H9 (cell line): ENCODE results near the gene ANKH. TPM values are rescaled to one million over a fixed set of nuclear protein-coding genes. Genes with fewer than 3 reads are reported as not detected.
"Not testable (repeated sequence)": the region's sequence is repeated elsewhere in the genome, so short reads cannot be mapped to it uniquely, and the experiment has no call there.

Experiments
- DNase-seq: peaks from one replicate; pipeline ENCODE4 v3.0.0-alpha.2; 2017
- H2AFZ ChIP-seq: one replicate; pipeline ENCODE4 v1.6.1; 2013; ENCODE audit warnings: mild to moderate bottlenecking, low read length, control low read depth, moderate library complexity
- H2AK5ac ChIP-seq: 2 replicates; pipeline ENCODE4 v1.6.1; 2013; ENCODE audit warnings: low read length, control low read depth, mixed read lengths; ENCODE audit not compliant: insufficient read length
- H2BK120ac ChIP-seq: one replicate; pipeline ENCODE4 v1.6.1; 2013; ENCODE audit warnings: low read depth, mild to moderate bottlenecking, low read length, control low read depth, inconsistent platforms; ENCODE audit not compliant: poor library complexity, severe bottlenecking
- H2BK12ac ChIP-seq: 2 replicates; pipeline ENCODE4 v1.6.1; 2013; ENCODE audit warnings: low read length, control low read depth, mixed read lengths, low read depth; ENCODE audit not compliant: insufficient read length
- H2BK15ac ChIP-seq: 2 replicates; pipeline ENCODE4 v1.6.1; 2013; ENCODE audit warnings: low read depth, low read length, control low read depth
- H2BK20ac ChIP-seq: one replicate; pipeline ENCODE4 v1.6.1; 2013; ENCODE audit warnings: low read depth, mild to moderate bottlenecking, low read length, control low read depth, inconsistent platforms; ENCODE audit not compliant: poor library complexity, severe bottlenecking
- H2BK5ac ChIP-seq: 2 replicates; pipeline ENCODE4 v1.6.1; 2013; ENCODE audit warnings: low read length, control low read depth, mixed read lengths; ENCODE audit not compliant: insufficient read length
- H3K14ac ChIP-seq: 2 replicates; pipeline ENCODE4 v1.6.1; 2013; ENCODE audit warnings: low read length, control low read depth; ENCODE audit not compliant: insufficient read depth
- H3K18ac ChIP-seq: 2 replicates; pipeline ENCODE4 v1.6.1; 2013; ENCODE audit warnings: low read depth, mild to moderate bottlenecking, mixed read lengths, low read length, control low read depth; ENCODE audit not compliant: insufficient read length
- H3K23ac ChIP-seq: 2 replicates; pipeline ENCODE4 v1.6.1; 2013; ENCODE audit warnings: low read length, control low read depth, mixed read lengths, low read depth; ENCODE audit not compliant: insufficient read length
- H3K23me2 ChIP-seq: 2 replicates; pipeline ENCODE4 v1.6.1; 2013; ENCODE audit warnings: low read depth, mild to moderate bottlenecking, mixed read lengths, low read length, control low read depth; ENCODE audit not compliant: insufficient read length, poor library complexity, severe bottlenecking
- H3K27ac ChIP-seq: 2 replicates; pipeline ENCODE4 v1.5.1; 2013; ENCODE audit warnings: low read length, control low read depth, mixed read lengths, low read depth; ENCODE audit not compliant: insufficient read length
- H3K27me3 ChIP-seq: 2 replicates; pipeline ENCODE4 v1.6.1; 2013; ENCODE audit warnings: low read length, control low read depth, inconsistent platforms; ENCODE audit not compliant: insufficient read depth
- H3K4ac ChIP-seq: 2 replicates; pipeline ENCODE4 v1.6.1; 2013; ENCODE audit warnings: low read depth, mild to moderate bottlenecking, control low read depth, inconsistent platforms, low read length, moderate library complexity
- H3K4me1 ChIP-seq: 2 replicates; pipeline ENCODE4 v1.6.1; 2013; ENCODE audit warnings: low read length, control low read depth, inconsistent platforms; ENCODE audit not compliant: insufficient read depth
- H3K4me2 ChIP-seq: 2 replicates; pipeline ENCODE4 v1.6.1; 2013; ENCODE audit warnings: low read length, control low read depth, mixed read lengths; ENCODE audit not compliant: insufficient read length, insufficient read depth
- H3K56ac ChIP-seq: 2 replicates; pipeline ENCODE4 v1.6.1; 2013; ENCODE audit warnings: low read depth, mild to moderate bottlenecking, mixed read lengths, low read length, control low read depth; ENCODE audit not compliant: insufficient read length
- H3K79me1 ChIP-seq: 2 replicates; pipeline ENCODE4 v1.6.1; 2013; ENCODE audit warnings: low read depth, mild to moderate bottlenecking, moderate library complexity, low read length, control low read depth, inconsistent platforms; ENCODE audit not compliant: insufficient read depth, poor library complexity, severe bottlenecking
- H3K79me2 ChIP-seq: 2 replicates; pipeline ENCODE4 v1.6.1; 2013; ENCODE audit warnings: low read length, control low read depth, inconsistent platforms; ENCODE audit not compliant: insufficient read depth
- H3K9ac ChIP-seq: 2 replicates; pipeline ENCODE4 v1.6.1; 2013; ENCODE audit warnings: low read length, control low read depth, mixed read lengths; ENCODE audit not compliant: insufficient read length; ENCODE audit errors: extremely low read depth
- H3K9me3 ChIP-seq: one replicate; pipeline ENCODE4 v1.6.1; 2013; ENCODE audit warnings: low read depth, low read length, inconsistent platforms; ENCODE audit not compliant: control insufficient read depth
- H3T11ph ChIP-seq: one replicate; pipeline ENCODE4 v1.6.1; 2013; ENCODE audit warnings: mild to moderate bottlenecking, low read length, control low read depth, inconsistent platforms
- H4K20me1 ChIP-seq: one replicate; pipeline ENCODE4 v1.6.1; 2013; ENCODE audit not compliant: control insufficient read depth, insufficient read length, insufficient read depth
- H4K5ac ChIP-seq: 2 replicates; pipeline ENCODE4 v1.6.1; 2013; ENCODE audit warnings: low read depth, mild to moderate bottlenecking, mixed read lengths, low read length, control low read depth; ENCODE audit not compliant: insufficient read length
- H4K8ac ChIP-seq: replicated peaks from 2 replicates; pipeline ENCODE4 v1.6.1; 2013; ENCODE audit warnings: low read length, control low read depth, mixed read lengths, low read depth; ENCODE audit not compliant: insufficient read length
- H4K91ac ChIP-seq: 2 replicates; pipeline ENCODE4 v1.6.1; 2013; ENCODE audit warnings: low read depth, mild to moderate bottlenecking, moderate library complexity, mixed read lengths, low read length, control low read depth; ENCODE audit not compliant: insufficient read length
- H3K27ac Mint-ChIP-seq, 3 experiments: 2 replicates in 2 of 3; 3 replicates in 1 of 3; pipeline ENCODE4 v1.8.0; 2020 to 2021; ENCODE audit warnings: mixed read lengths in 3 of 3, mild to moderate bottlenecking in 1 of 3, moderate library complexity in 1 of 3
- H3K27me3 Mint-ChIP-seq: 2 replicates; pipeline ENCODE4 v1.8.0; 2021; ENCODE audit warnings: low read depth, mild to moderate bottlenecking, moderate library complexity, mixed read lengths
- H3K36me3 Mint-ChIP-seq, 3 experiments: 2 replicates in 2 of 3; 3 replicates in 1 of 3; pipeline ENCODE4 v1.8.0; 2020 to 2021; ENCODE audit warnings: low read depth in 3 of 3, mixed read lengths in 3 of 3; ENCODE audit not compliant: insufficient read depth in 1 of 3
- H3K4me1 Mint-ChIP-seq, 2 experiments: 2 replicates each; pipeline ENCODE4 v1.8.0; 2020; ENCODE audit warnings: mixed read lengths in 2 of 2
- H3K4me3 Mint-ChIP-seq, 2 experiments: 2 replicates in 1 of 2; 3 replicates in 1 of 2; pipeline ENCODE4 v1.8.0; 2020 to 2021; ENCODE audit warnings: mild to moderate bottlenecking in 2 of 2, mixed read lengths in 2 of 2, moderate library complexity in 1 of 2
- H3K9me3 Mint-ChIP-seq, 2 experiments: 2 replicates in 1 of 2; 3 replicates in 1 of 2; pipeline ENCODE4 v1.8.0; 2020; ENCODE audit warnings: mild to moderate bottlenecking in 2 of 2, mixed read lengths in 2 of 2, moderate library complexity in 1 of 2
- WGBS: extraction: QIAGEN DNeasy Blood & Tissue Kit; methylation state at CpG from one replicate; pipeline ENCODE4 v1.1.7; 2013; ENCODE audit warnings: missing lambda C conversion rate, low lambda C conversion rate, mixed read lengths; ENCODE audit not compliant: insufficient read length; ENCODE audit errors: extremely low coverage; 5-methylcytosine and 5-hydroxymethylcytosine counted together
- total RNA-seq: library from RNA; stranded (reverse); gene quantifications from 2 replicates; pipeline ENCODE4 v1.2.1, GENCODE V29; 2021
- TF ChIP-seq, protein P1 (sequence below): fragments of 200-600 bp; sonication (generic); conservative IDR thresholded peaks from 3 replicates; pipeline ENCODE4 v1.8.0; 2021; ENCODE audit warnings: antibody characterized with exemption, mild to moderate bottlenecking

ANKH gene
- total RNA-seq, 1 experiment from 2014 or later: 9.6 TPM

DNA sequence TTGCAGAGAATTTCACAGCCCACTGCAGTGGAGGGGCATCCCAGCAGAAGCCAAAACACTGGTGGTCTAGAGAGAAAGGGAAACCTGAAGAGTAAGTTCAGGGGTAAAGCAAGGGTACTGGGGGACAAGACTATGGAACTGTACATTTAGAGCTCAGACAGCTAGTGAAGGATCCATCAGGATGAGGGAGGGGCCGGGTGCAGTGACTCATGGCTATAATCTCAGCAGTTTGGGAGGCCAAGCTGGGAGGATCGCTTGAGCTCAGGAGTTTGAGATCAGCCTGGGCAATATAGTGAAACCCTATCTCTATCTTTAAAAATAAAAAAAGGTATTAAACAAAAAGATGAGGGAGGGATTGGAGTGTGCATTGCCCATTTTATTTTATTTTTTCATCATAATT lies 7.8 kb upstream of the ANKH start:
- H3K4me3 Mint-ChIP-seq: no peak overlapping the region
- no peak overlapping the region for H2BK5ac ChIP-seq
- H2AK5ac ChIP-seq: no peak overlapping the region
- H3K9me3 ChIP-seq: no peaks in the 10 kb centered on the region
- H3K56ac ChIP-seq: no peak overlapping the region
- no peak overlapping the region for H3K4ac ChIP-seq
- H4K5ac ChIP-seq: no peak overlapping the region
- no peak overlapping the region for H4K91ac ChIP-seq
- no peak overlapping the region for H2BK15ac ChIP-seq
- no peak overlapping the region for H4K8ac ChIP-seq
- H3K18ac ChIP-seq: no peak overlapping the region
- no peak overlapping the region for H2BK20ac ChIP-seq
- H3K4me2 ChIP-seq: no peak overlapping the region
- H3K4me1 Mint-ChIP-seq: 0 out of 4 replicates have a peak, but pooled peaks cover 0 to 2% of the 10 kb centered on the region in 2 experiments
- peaks cover 0 to 4% (median 0%) of the 10 kb centered on the region in 3 experiments; a peak in 2 of 7 replicates for H3K36me3 Mint-ChIP-seq
- H3K14ac ChIP-seq: no peak overlapping the region
- H3K27ac Mint-ChIP-seq: no peak overlapping the region
- no peak overlapping the region for H3K23ac ChIP-seq
- no CpG with 5 or more reads among the region's 2 CpGs for WGBS
- peaks cover 0 to 4% of the 10 kb centered on the region in 2 experiments; a peak in 1 of 5 replicates for H3K9me3 Mint-ChIP-seq
- peaks cover 17% of the 10 kb centered on the region for H3K27me3 Mint-ChIP-seq
- H2BK12ac ChIP-seq: no peak overlapping the region
- no peak for DNase-seq
- no peaks in the 10 kb centered on the region for H3K4me1 ChIP-seq
- no peak overlapping the region for H3T11ph ChIP-seq
- no peak overlapping the region for H2AFZ ChIP-seq
- TF ChIP-seq, protein P1, sequence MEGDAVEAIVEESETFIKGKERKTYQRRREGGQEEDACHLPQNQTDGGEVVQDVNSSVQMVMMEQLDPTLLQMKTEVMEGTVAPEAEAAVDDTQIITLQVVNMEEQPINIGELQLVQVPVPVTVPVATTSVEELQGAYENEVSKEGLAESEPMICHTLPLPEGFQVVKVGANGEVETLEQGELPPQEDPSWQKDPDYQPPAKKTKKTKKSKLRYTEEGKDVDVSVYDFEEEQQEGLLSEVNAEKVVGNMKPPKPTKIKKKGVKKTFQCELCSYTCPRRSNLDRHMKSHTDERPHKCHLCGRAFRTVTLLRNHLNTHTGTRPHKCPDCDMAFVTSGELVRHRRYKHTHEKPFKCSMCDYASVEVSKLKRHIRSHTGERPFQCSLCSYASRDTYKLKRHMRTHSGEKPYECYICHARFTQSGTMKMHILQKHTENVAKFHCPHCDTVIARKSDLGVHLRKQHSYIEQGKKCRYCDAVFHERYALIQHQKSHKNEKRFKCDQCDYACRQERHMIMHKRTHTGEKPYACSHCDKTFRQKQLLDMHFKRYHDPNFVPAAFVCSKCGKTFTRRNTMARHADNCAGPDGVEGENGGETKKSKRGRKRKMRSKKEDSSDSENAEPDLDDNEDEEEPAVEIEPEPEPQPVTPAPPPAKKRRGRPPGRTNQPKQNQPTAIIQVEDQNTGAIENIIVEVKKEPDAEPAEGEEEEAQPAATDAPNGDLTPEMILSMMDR: no peak
- no peak overlapping the region for H2BK120ac ChIP-seq
- no peaks in the 10 kb centered on the region for H3K79me1 ChIP-seq
- H3K23me2 ChIP-seq: no peaks in the 10 kb centered on the region
- no peaks in the 10 kb centered on the region for H3K79me2 ChIP-seq
- no peak overlapping the region for H3K27ac ChIP-seq
- H4K20me1 ChIP-seq: no peaks in the 10 kb centered on the region
- H3K9ac ChIP-seq: no peak overlapping the region
- no peaks in the 10 kb centered on the region for H3K27me3 ChIP-seq

DNA sequence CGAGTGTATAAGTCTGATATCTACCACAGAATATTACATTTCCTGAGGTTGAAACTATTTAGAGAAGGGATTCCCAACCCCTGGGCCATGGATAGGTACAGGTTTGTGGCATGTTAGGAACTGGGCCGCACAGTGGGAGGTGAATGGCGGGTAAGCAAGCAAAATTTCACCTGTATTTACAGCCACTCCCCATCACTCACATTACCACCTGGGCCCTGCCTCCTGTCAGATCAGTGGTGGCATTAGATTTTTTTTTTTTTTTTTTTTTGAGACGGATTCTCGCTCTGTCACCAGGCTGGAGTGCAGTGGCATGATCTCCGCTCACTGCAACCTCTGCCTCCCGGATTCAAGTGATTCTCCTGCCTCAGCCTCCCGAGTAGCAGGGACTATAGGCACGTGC lies 6.6 kb upstream of the ANKH start:
- H2BK15ac ChIP-seq, H3K27ac Mint-ChIP-seq, H2BK20ac ChIP-seq, H3K4ac ChIP-seq, H3K23ac ChIP-seq, H2BK120ac ChIP-seq, H3K4me3 Mint-ChIP-seq, H3T11ph ChIP-seq, H3K27me3 ChIP-seq, H3K14ac ChIP-seq, H3K9me3 Mint-ChIP-seq, H3K4me2 ChIP-seq, H2AK5ac ChIP-seq, H3K79me2 ChIP-seq, H4K91ac ChIP-seq, H3K23me2 ChIP-seq, H3K27ac ChIP-seq, H3K4me1 Mint-ChIP-seq, H3K9ac ChIP-seq, H3K9me3 ChIP-seq, H3K4me1 ChIP-seq, H4K8ac ChIP-seq, H2AFZ ChIP-seq, H3K56ac ChIP-seq, H4K5ac ChIP-seq, H2BK12ac ChIP-seq, H3K79me1 ChIP-seq, H2BK5ac ChIP-seq, H4K20me1 ChIP-seq, DNase-seq, H3K36me3 Mint-ChIP-seq, H3K18ac ChIP-seq: not testable (repeated sequence)
- peaks cover 26% of the 10 kb centered on the region for H3K27me3 Mint-ChIP-seq
- no CpG with 5 or more reads among the region's 9 CpGs for WGBS
